Spleen (tissue), 7 donors: ENCODE data around the gene PRH2.

Source experiments
- POLR2A ChIP-seq, 3 donors: fragments of 450-650 bp; IDR thresholded peaks; one replicate each; pipeline ENCODE4 v1.5.1; 2017; ENCODE audit warnings: antibody characterized with exemption in 3 of 3, mild to moderate bottlenecking in 1 of 3
- POLR2AphosphoS5 ChIP-seq, 3 donors: sonication (generic); formaldehyde crosslinking; IDR thresholded peaks; one replicate each; pipeline ENCODE4 v1.5.1; 2017; ENCODE audit warnings: antibody characterized with exemption in 3 of 3
- TF ChIP-seq, protein P1 (sequence below), 11 experiments: fragments of 200-600 bp in 7 of 11; fragments of 450-650 bp in 4 of 11; sonication (generic) in 4 of 11; IDR thresholded peaks in 8 of 11; conservative IDR thresholded peaks in 3 of 11; 1 replicate in 7 of 11; 2 replicates in 4 of 11; pipeline versions ENCODE4 v1.4.0 to v1.8.0; 2016 to 2021; ENCODE audit warnings: antibody characterized with exemption in 11 of 11, inconsistent platforms in 4 of 11, mild to moderate bottlenecking in 1 of 11
- donor health status: DM: no; HTN: no; CAD: no; lungs with moderate emphysema.
- donor health status: DM: no; HTN: no; CAD: no.
- donor health status: DM: no; HTN: no; CAD: no.

DNA sequence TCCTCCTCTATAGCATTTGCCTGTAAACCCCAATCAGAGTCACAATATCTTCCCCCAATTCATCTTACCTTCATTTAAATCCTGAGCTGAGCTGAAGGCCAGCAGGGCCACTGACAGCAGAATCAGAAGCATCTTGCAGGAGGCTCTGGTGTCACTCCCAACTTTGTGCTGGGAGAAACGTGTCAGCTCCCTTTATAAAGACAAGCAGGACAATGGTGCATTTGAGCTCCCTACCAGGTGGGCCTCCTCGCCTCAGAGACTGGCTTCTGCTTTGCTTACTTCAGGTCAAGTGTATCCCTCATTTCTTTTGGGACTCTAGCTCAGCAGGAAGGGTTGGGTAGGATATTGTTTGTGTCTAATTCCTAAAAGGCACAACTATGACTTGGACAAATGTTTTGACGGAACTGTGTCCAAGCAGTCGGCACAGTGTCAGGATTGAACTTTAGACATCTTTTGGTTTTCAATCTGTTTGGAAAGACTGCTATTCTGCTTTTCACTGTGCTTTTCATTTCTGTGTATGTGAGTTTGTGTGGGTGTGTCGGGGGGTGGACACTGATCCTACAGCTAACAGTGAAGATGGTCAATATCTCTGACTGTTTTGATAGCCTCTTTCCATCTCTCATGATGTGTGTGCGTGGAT, 44.8 kb upstream of the PRH2 start, which contains the start of gene PRH1:
- TF ChIP-seq POLR2AphosphoS5 (IDR thresholded peaks at IDR 0.05) (no peak), POLR2A (IDR thresholded peaks at IDR 0.05) (no peak)
- TF ChIP-seq, protein P1, sequence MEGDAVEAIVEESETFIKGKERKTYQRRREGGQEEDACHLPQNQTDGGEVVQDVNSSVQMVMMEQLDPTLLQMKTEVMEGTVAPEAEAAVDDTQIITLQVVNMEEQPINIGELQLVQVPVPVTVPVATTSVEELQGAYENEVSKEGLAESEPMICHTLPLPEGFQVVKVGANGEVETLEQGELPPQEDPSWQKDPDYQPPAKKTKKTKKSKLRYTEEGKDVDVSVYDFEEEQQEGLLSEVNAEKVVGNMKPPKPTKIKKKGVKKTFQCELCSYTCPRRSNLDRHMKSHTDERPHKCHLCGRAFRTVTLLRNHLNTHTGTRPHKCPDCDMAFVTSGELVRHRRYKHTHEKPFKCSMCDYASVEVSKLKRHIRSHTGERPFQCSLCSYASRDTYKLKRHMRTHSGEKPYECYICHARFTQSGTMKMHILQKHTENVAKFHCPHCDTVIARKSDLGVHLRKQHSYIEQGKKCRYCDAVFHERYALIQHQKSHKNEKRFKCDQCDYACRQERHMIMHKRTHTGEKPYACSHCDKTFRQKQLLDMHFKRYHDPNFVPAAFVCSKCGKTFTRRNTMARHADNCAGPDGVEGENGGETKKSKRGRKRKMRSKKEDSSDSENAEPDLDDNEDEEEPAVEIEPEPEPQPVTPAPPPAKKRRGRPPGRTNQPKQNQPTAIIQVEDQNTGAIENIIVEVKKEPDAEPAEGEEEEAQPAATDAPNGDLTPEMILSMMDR (IDR thresholded peaks at IDR 0.05 in 8 of 11, conservative IDR thresholded peaks at IDR 0.05 in 3 of 11), result no peak
